ENCODE results near the gene HACL1.

HACL1 gene

GRCh38 chr3:15523660-15524417 lies 77.5 kb downstream of the HACL1 start:
- no peak for DNase-seq (ENCODE audit: low read depth)

- DNase-seq (ENCODE audit: low read depth), result no peak
Measured at GRCh38 chr3:15522016-15522415, 79.4 kb downstream of the HACL1 start.

DNA sequence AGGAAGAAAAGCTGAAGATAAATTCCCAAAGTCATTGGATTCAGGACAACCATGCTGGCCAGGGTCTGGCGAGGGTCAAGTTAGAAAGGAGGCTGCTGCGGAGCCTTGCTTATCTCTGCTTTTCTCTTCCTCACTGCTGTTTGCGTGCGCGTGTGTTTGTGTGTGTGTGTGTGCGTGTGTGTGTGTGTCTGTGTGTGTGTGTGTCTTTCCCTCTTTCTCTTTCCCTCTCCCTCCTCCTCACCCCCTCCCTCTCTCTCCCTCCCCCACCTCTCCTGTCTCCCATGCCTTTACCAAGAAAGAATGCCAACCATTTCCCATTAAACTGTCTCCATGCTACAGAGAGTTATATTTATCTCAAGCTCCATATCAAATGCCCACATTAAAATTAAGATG lies 79.8 kb downstream of the HACL1 start, which contains the start of gene COLQ:
Gene COLQ, minus strand, starts transcription at position 134 of the 393 bp plus-strand sequence. Its CDS starts 81 bp downstream, at position 53.
- no peak for DNase-seq (ENCODE audit: low read depth)

- DNase-seq (ENCODE audit: low read depth), result no peak
Measured at GRCh38 chr3:15520804-15521572, 80.4 kb downstream of the HACL1 start.

DNA sequence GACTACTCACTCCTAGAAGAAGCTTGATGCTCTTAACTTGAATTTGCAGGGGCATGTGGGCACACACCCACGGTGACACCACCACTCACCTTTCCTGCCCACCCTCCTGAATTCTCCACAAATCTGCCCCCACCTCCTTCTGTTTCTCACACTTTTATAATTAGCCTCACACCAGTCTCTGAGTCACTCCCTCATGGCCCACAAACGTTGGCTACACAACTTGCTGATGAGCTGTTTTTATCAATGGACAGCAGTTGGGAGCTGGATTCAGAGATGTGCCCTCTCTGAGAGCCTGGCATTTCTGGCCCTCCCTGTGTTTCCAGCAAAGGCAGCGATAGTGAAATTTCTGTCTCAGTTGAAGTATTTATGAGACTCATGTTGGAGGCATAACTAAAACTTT lies 81.2 kb downstream of the HACL1 start:
- no peak for DNase-seq (ENCODE audit: low read depth)

DNA sequence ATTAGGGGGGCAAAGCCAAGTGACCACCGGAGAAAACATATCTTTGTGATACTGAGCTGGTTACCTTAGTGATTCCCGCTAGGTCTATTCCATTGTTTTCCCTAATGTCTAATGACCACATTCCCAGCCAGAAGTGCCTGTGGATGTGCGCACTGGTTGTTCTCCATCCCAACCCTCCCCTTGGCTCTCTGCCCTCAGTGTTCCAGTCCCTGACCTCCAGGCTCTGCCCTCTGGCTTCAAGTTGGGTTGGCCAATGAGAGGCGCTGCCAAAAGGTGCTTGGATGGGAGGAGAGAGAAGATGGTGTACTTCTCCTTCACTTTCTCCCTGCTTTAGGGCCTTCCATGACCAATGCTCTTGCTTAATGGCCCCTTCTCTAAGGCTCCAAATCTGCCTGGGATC lies 82.3 kb downstream of the HACL1 start:
- no peak for DNase-seq (ENCODE audit: low read depth)

DNA sequence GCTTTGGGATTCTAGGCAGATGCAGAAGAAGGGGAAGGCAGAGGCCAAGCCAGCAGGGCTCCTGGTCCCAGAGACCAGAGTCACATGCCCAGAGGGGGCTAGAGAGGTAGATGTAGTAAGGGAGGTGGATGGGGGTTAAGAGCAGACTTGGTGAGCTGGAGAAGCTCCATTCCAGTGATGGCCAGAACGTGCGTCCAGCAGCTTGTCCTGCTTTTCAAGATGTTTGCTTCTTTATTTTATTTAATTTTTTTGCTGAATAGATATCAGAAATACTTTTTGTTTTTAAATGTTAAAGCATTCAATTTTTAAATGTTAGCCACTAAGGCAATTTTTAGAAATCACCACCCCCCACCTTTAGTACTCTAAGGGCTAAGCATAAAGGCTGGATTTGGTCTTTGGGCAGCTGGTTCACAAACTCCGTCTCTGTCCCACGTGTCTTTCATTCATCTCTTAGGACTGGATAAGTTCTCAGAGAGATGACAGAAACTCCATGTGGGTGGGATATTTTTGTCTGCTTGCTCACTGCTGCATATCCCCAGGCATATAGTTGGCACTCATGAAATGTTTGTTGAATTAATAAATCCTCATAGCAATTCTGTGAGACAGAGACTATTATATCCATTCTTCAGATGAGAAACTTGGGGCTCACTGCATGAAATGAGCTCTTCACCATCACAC lies 86.6 kb downstream of the HACL1 start:
- no peak for DNase-seq (ENCODE audit: low read depth)

DNA sequence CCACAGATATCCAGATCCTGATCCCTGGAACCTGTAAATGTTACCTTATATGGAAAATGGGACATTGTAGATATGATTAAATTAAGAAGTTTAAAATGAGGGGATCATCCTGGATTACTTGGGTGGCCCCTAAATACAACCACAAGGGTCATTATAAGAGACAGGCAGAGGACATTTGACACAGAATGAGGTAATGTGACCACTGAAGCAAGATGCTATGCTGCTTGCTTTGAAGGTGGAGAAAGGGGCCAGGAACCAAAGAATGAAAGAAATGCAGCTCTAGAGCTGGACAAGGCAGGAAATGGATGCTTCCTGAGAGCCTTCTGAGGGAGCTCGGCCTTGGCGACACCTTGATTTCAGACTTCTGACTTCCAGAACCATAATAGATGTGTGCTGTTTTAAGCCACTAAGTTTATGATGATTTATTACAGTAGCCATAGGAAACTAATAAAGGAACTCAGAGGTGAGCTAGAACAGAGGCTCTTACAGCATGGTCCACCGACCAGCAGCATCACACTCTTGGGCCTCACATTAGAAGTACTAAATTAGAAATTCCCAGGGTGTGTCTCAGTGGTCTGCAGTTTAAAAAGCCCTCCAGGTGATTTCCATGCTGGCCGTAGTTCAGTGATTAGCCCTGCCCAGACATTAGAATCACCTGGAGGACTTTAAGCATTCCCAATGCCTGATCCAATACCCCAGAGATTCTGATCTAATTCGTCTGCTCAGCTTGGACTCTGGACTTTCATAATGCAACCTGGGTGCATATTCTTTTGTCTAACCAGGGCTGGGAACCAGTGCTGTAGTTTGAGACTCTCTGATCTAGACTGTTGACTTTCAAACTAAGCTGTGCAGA lies 87.3 kb downstream of the HACL1 start:
- no peak for DNase-seq (ENCODE audit: low read depth)

- no peak for DNase-seq (ENCODE audit: low read depth)
Measured at GRCh38 chr3:15513116-15513515, 88.3 kb downstream of the HACL1 start.

DNA sequence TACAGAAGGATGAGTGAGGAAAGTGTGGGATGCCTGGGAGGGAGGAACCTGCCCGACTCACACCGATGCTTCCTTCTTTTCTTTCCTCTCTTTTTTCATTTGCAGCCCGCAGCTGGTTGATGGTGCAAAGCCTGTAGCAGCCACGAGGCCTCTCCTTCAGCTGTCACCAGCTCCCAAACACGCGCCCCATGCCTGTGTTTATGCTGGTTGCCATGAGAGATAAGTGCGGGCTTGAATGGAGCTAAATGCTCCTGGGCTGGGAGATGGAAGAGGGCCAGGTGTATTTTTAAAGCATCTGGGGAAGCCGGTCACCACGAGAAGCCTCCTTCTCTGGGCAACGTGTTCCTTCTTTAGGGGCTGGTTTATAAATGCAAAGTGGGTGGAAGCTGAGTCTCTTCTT lies 89.2 kb downstream of the HACL1 start:
- no peak for DNase-seq (ENCODE audit: low read depth)

DNA sequence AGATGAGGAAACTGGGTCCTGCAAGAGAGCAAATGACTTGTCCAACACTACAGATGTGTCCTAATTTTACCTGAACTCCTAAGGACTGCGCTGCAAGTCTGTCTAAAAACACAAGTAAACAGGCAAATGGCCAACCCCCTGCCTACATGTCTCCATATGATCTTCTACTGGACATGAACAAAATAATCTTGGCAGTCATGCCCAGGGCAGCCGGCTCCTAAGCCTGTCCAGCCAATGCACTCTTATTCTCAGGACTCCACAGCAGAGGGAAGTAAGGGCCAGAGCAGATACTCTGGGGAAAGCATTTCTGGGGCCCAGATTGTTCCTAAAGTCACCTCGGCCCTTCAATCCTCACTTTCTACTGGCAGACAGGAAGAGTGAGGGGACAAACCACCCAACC lies 90.2 kb downstream of the HACL1 start:
- no peak for DNase-seq (ENCODE audit: low read depth)
